Activated CD4-positive, alpha-beta T cell treated with anti-CD3 and anti-CD28 coated beads for 1 hour (primary cell): ENCODE data around the gene SLC6A9.

Experiments used
- DNase-seq: peaks from one replicate; pipeline ENCODE4 v3.0.0-alpha.2; 2020

The SLC6A9 gene

GRCh38 chr1:44031252-44032169 is at the start of gene SLC6A9:
SLC6A9 (minus strand) TSS chr1:44031462; CDS start chr1:44024277, 7,185 bp downstream.
- DNase-seq: no peak

- no peak for DNase-seq
These were observed 48.3 kb upstream of the SLC6A9 start for GRCh38 chr1:44079566-44079965.

- DNase-seq: no peak
These were observed 46.8 kb upstream of the SLC6A9 start for GRCh38 chr1:44078104-44078503.

GRCh38 chr1:44077421-44077820 is 46.2 kb upstream of the SLC6A9 start:
- no peak for DNase-seq

- no peak for DNase-seq
These were observed 44.8 kb upstream of the SLC6A9 start for GRCh38 chr1:44076066-44076465.

GRCh38 chr1:44074415-44074814 is 43.2 kb upstream of the SLC6A9 start:
- DNase-seq: no peak

- DNase-seq: no peak
These were observed 42.3 kb upstream of the SLC6A9 start for GRCh38 chr1:44073528-44073927.

- DNase-seq: no peak
These were observed 41.6 kb upstream of the SLC6A9 start for GRCh38 chr1:44072821-44073220.

- no peak for DNase-seq
These were observed 40.9 kb upstream of the SLC6A9 start for GRCh38 chr1:44072204-44072603.

- DNase-seq: no peak
These were observed 40.2 kb upstream of the SLC6A9 start for GRCh38 chr1:44071461-44071860.

GRCh38 chr1:44068442-44068921 is 37.2 kb upstream of the SLC6A9 start:
- no peak for DNase-seq

- no peak for DNase-seq
These were observed 36.3 kb upstream of the SLC6A9 start for GRCh38 chr1:44067266-44068250.

GRCh38 chr1:44062656-44063179 is 31.5 kb upstream of the SLC6A9 start:
- no peak for DNase-seq

GRCh38 chr1:44061857-44062256 is 30.6 kb upstream of the SLC6A9 start:
- no peak for DNase-seq

- no peak for DNase-seq
These were observed 29.6 kb upstream of the SLC6A9 start for GRCh38 chr1:44060830-44061267.

- no peak for DNase-seq
These were observed 28.5 kb upstream of the SLC6A9 start for GRCh38 chr1:44059664-44060355.

GRCh38 chr1:44059212-44059611 is 27.9 kb upstream of the SLC6A9 start:
- no peak for DNase-seq

- no peak for DNase-seq
These were observed 26.0 kb upstream of the SLC6A9 start for GRCh38 chr1:44057293-44057692.

- no peak for DNase-seq
These were observed 22.1 kb upstream of the SLC6A9 start for GRCh38 chr1:44053394-44053793.

GRCh38 chr1:44050261-44050660 is 19.0 kb upstream of the SLC6A9 start:
- DNase-seq: no peak

- no peak for DNase-seq
These were observed 18.6 kb upstream of the SLC6A9 start for GRCh38 chr1:44049839-44050238.

- no peak for DNase-seq
These were observed 17.4 kb upstream of the SLC6A9 start for GRCh38 chr1:44048532-44049215.
